ENCODE measurements around the gene ENKUR.

GRCh38 chr10:25057886-25058285 lies 41.9 kb upstream of the ENKUR start:
- TF ChIP-seq PATZ1 (CRISPR knock-in tag; IDR thresholded peaks at IDR 0.05; ENCODE audit: borderline replicate concordance), result no peak
- no peak for TF ChIP-seq ZFP30 (CRISPR knock-in tag; IDR thresholded peaks at IDR 0.05)
- TF ChIP-seq BACH2 (CRISPR knock-in tag; IDR thresholded peaks at IDR 0.05; ENCODE audit: borderline replicate concordance), result no peak
- TF ChIP-seq CREB5 (CRISPR knock-in tag; IDR thresholded peaks at IDR 0.05; ENCODE audit: low read depth), result no peak
- no peak for TF ChIP-seq GLIS3 (CRISPR knock-in tag; IDR thresholded peaks at IDR 0.05)

Measured in SK-N-SH treated with all-trans-retinoic acid at 6 μM for 48 hours (cell line).